ENCODE data around the gene MTCH1.

The MTCH1 gene
- 249 to 356 (median 265) reads per million in 4 experiments for total RNA-seq

DNA sequence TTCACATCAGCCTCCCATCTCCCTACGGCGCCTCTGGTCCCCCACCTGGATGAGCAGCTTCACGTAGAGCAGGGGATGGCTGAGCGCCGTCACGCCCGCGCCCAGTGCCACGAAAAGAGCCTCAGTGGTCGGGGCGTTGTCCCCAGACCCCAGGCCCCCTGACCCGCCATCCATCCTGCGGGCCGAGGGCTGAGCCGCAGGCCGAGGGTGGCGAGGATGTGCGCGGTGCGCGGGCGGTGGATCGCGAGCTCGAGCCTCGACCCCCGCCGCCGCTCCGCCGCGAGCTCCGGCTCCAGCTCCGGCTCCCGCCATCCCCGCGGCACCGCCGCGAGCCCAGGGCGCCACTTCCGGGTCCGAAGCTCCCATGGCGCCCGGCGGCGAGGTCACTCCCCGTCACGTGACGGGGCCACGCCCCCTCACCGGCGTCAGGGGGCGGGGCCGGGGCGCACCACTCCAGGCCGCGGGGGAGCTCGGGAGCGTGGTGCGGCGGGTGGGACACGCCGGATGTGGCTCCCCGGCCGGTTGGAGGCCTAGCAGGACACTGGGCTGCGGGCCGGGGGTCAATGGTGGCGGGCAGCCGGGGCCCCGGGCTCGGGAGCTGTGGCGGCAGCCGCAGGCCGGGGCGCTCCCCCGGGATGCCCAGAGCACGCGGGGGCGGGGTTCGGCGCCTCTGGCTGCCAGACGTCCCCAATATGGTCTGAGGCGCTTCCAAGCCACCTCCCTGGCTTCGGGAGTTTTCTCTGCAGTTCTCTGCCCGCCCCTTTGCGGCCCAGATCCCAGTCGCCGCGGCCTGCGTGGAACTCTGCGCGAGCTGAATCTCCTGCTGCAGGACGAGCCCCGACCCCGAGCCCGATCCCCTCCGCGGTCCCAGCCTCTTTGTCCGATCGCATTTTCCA, at the start of gene MTCH1:
Gene MTCH1, minus strand, starts transcription at position 389 of the 896 bp plus-strand sequence. Its CDS starts 23 bp downstream, at position 366.
- peak; percentile 79 for DNase-seq

- no peak for DNase-seq
Observed at GRCh38 chr6:37033819-37034795, 48.1 kb upstream of the MTCH1 start.

DNA sequence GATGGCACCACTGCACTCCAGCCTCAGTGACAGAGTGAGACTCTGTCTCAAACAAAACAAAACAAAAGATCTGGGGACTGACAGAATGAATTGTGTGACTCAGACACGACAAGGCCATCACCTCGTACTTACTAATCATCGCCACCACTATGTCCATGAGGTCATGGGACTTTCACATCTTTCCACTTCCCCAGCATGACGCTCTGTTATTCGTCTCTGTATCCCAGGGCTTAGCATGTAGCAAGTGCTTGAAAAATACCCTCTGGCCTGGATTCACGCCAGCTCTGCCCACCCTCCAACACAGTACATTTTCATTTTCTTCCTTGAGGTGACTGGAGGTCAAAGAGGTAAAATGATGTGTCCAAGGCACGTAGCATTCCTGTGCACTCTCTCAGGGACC, 47.3 kb upstream of the MTCH1 start:
- DNase-seq = no peak

- DNase-seq = no peak
Observed at GRCh38 chr6:37032239-37032638, 46.2 kb upstream of the MTCH1 start.

- DNase-seq = no peak
Observed at GRCh38 chr6:37030599-37030998, 44.6 kb upstream of the MTCH1 start.

- DNase-seq = no peak
Observed at GRCh38 chr6:37029249-37029971, 43.4 kb upstream of the MTCH1 start.

DNA sequence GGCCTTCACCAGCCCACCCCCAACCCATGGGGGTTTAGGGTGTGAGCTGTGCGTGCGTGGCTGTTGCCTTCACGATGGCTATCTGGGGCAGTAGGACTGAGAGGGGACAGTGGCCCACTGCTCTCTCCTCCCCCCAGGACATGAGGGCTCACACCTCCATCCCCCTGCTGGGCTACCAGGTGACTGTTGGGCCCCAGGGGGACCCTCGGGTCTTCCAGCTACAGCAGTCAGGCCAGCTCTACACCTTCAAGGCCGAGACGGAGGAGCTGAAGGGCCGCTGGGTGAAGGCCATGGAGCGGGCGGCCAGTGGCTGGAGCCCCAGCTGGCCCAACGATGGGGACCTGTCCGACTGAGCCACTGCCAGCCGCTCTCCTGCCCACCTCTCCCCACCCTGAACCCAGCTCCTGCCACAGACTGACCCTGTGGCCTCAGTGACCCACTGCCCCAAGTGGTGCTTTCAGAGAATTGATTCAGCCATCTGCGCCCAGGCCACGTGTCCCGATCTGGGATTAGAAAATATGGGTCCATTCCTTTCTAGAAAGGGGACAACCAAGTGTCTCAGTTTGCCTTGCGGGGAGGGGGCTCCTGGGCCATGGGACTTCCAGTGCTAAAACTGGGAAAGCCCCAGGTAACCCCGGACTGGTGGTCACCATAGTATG, 41.9 kb upstream of the MTCH1 start:
- no peak for DNase-seq

- DNase-seq = no peak
Observed at GRCh38 chr6:37027036-37027720, 41.2 kb upstream of the MTCH1 start.

DNA sequence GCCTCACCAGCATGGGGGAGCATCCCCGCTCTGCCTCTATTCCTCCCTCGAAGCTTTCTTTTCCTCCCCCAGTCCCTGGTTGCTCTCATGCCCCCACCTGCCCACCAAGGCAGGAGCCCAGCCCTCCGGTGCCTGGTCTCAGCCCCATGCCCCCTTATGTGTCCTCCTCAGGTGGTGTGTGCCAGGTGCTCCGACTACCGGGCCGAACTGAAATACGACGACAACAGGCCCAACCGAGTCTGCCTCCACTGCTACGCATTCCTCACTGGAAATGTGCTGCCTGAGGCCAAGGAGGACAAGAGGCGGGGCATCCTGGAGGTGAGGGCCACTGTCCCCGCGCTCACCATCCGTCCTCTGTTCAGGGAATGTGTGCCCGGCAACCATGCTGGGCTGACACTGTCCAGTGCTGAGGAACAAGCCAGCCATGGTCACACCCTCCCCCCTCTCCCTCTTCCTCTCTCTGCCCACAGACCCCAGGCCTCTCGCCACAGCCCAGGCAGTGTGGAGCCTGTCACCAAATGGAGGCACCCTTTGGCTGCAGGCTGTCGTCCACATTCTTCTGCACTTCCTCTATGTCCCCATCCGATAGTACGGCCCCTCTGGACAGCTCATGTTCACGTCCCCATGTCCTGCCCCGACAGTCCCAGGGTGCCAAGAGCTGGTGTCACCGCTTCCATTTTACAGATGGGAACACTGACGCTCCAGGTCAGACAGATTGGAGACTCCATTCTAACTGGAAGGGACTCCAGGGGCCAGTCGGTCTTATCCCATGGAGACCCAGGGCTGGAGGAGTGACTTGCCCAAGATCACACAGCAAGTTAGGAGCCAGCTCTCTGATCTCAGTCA, 39.8 kb upstream of the MTCH1 start:
- DNase-seq = no peak

GRCh38 chr6:37024656-37025337, 38.8 kb upstream of the MTCH1 start:
- DNase-seq = no peak

- DNase-seq = no peak
Observed at GRCh38 chr6:37022135-37022863, 36.3 kb upstream of the MTCH1 start.

DNA sequence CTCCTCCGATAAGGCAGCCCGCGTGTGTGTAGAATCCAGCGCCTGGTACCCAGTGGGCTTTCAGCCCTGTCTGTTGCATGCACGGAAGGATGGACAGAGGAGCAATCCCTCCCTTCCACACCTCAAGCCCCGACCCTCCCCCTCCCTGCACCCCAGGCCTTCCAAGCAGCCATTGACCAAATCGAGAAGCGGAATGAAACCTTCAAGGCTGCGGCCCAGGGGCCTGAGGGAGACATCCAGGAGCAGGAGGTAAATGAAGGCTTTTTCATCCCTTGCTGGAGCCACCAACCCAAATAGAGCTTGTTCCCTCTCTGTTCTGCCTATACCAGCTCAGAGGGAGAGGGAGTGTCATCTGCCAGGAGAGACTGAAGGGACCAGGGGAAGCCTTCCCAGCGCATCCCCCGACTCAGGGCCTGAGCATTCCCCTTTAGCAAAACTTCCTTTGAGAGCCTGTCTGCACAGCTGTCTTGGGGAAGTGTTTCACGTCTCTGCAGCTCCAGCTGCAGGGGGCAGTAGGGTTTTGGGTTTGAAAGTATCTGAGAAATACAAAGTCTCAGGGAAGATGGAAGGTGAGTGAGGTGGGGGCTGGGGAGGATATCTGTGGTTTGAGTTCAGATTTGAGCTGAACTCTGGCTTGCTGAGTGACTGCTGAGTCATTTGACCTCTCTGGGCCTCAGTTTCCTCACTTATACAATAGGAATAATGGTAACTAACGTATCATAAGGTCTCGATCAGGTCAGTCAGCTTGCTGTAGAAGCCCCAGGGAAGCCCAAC, 35.5 kb upstream of the MTCH1 start:
- DNase-seq = peak; percentile 31

- no peak for DNase-seq
Observed at GRCh38 chr6:37020812-37021211, 34.8 kb upstream of the MTCH1 start.

GRCh38 chr6:37020381-37020780, 34.4 kb upstream of the MTCH1 start:
- DNase-seq = no peak

DNA sequence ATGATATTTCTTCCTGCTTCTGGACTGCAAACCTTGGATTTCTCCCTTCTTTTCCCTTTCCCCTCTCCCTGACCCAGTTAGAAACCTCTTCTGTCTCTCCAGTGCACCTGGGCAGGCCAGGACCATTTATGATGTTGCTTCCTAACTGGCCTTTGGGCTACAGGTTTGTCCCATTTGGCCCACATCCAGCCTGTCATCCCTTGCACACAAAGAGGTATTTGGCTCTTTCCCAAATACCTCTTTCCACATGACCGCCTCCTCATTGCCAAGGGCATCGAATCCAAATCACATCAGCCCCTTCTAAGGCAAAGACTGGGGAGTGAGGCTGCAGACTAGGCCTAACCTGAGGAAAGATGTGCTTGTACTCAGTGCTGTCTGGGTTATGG, 33.1 kb upstream of the MTCH1 start:
- no peak for DNase-seq

GRCh38 chr6:37018198-37019064, 32.4 kb upstream of the MTCH1 start:
- DNase-seq = peak; percentile 69

DNA sequence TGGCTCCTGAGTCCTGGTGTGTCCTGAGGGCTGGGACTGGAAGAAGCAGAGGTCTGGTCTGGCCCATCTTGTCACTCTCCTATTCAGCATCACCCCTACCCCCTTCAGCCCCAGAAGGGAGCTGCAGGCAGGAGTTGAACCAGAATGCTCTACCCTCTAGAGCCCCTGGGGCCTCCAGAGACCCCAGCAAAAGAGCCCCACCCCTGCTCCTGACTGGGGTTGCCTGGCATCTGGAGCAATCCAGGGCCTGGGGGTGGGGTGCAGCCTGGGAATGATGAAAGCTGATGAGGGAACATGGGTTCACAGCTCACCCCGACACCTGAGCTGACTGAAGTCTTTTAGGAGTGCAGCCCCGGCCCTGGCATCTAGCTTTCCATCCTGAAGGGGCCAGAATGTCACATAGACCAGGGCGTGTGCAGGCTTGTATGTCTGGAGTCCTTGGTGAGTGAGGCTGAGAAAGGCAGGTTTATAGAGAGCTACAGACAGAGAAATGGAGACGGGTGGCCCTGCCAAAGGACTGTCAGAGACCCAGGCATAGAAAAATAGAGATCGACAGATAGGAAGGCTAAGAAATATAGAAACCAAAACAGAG, 31.7 kb upstream of the MTCH1 start:
- DNase-seq = no peak
